HG03280 (cell line): ENCODE measurements around the gene LRRK2.
A peak's percentile ranks its signal among the peaks of the same experiment; 100 is the strongest.
"Not testable (repeated sequence)": the region's sequence is repeated elsewhere in the genome, so short reads cannot be mapped to it uniquely, and the experiment has no call there.

Experiments
- ATAC-seq: cut with Tn5 transposase; IDR thresholded peaks from one replicate; pipeline ENCODE4 v1.9.1; 2021; ENCODE audit warnings: mild to moderate bottlenecking, moderate library complexity; ENCODE audit not compliant: unreplicated experiment

Gene LRRK2

DNA sequence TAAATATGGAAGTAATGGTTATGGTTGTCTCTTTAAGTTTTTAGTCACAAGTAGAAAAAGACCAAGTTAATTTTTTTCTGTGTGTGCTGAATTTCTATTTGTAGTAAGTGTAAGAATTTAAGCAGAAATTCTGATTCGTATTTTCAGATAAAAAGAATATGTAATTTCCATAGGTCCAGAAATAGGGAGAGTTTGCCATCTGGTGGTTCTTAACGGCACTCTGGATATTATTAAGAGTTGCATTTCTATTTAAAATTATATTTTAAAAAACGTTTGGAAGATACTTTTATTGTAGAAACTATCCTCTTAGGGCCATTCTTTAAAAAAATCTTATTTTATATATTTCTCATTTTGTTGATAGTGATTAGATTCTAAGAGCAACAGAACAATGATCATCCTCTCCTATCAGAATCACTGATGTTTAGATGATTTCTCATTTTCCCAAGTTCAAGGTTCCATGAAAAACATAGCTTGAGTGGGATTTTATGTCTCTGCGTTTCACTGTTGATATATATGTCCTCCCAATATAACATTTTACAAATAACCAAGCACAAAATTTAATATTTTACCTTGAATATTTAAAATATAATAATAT, 88.3 kb downstream of the LRRK2 start:
- ATAC-seq, result no peak

DNA sequence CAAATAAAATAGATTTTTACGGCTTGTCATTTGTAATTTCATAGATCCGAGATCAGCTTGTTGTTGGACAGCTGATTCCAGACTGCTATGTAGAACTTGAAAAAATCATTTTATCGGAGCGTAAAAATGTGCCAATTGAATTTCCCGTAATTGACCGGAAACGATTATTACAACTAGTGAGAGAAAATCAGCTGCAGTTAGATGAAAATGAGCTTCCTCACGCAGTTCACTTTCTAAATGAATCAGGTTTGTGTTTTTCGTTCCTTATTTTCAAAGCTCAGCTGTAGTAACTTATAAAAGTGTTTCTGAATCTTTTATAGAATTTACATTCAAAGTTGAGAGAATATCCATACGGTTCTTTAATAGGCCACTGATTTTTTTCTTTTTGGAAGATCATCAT, 89.1 kb downstream of the LRRK2 start:
- ATAC-seq, result peak; percentile 60

DNA sequence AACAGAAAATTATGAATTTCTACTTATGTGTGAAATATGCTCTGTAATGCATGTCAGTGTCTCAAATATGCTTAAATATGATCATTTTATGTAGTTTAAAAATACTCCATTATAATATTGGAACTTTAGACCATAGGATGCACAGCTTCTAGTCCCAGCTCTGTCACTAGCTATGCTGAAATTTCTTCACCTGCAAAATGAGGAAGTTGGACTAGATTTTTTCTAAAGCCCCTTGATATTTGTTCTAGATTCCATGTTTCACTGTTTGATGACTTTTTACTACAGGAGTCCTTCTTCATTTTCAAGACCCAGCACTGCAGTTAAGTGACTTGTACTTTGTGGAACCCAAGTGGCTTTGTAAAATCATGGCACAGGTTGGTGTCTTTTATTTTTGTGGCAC, 90.1 kb downstream of the LRRK2 start:
- peak; percentile 42 for ATAC-seq

DNA sequence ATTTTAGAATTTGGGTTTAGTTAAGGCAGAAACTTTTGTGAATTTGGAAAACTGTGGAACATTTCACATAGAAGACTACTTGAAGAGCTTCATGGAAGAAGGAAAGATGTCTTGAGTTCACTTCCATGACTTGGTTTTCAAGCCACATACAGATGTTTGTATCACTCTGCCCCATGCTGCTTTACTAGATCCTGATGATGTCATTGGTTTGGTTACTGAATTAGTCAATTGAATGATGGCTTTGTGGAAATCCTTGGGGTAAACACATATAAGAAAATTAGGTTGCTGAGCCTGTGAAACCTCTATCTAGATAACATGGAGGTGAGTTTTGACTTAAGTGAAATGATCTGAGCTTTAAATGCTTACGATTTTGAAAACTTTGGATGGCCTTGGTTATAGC, 90.6 kb downstream of the LRRK2 start:
- ATAC-seq, result no peak

DNA sequence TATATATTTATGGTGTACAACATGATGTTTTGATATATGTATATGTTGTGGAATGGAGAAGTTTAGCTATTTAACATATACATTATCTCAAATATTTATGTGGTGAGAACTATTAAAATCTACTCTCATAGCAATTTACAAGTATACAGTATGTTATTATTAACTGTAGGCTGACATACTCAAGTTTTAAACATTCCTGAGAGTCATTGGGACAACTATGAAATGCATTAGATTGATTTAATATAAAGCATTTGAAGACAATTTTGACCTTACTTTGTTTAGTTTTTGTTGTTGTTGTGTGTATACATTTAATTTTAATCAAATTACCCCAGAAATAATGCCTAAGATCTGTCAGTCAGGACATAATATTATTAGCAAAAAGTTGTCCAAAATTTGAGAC, 99.5 kb downstream of the LRRK2 start:
- no peak for ATAC-seq

DNA sequence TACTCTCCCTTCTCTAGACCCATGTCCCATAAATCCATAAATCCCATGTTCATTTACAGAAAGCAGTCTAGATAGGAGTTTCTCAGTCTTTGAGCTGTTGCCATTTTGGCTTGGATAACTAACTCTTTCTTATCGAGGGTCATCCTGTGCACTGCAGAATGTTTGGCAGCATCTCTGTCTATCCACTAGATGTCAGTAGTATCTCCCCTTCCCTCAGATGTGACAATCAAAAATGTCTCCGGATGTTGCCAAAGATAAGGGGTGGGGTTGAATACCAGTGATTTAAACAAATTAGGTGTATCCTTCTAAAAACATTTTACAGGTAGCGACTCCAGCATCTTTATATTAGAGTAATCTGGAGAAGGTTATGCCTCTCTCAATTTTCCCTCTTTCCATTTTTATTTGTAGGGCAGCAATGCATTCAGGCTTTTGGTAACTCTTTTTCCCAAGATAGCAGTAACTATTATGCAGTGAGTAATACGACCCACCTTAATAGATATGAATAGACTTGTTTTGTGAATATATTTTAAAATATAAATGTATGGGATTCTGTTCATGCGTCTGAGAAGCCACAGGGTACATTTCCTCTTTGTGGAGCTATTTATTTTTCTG, 100.7 kb downstream of the LRRK2 start:
- peak; percentile 94 for ATAC-seq

DNA sequence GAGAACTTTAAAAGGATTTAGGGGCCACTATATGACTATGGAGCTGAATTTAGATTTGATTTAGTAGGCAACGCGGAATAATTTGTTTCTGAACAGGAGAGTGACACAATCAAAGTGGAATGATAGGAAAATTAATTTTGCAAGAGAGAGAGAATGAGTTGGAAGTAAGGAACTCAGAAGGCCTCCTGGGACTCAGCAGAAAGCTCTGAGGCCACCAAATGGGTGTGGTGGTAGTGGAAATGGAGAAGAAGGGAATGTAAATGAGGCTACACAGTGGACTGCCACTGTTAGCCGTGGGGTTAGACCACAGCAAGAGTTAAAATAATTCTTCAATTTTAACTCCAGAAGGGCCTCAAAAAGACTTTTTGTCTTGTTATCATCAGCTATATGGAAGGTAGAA, 102.7 kb downstream of the LRRK2 start:
- no peak for ATAC-seq

DNA sequence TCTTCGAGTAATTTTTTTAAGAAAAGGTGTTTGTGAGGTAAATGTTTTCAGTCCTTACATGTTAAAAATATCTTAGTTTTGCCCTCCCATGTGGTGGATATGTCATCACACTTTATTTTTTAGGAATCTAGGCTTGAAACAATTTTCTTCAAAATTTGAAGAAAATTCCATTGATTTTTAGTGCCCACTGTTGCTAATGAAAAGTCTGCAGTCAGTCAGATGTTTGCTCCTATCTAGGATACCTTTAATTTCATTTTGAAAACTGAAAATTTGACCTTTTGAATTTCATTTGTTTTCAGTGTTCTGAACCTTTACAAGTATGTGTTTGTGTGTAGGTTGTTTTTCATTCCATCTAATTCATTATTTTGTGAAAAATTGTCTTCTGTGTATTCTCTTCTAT, 105.4 kb downstream of the LRRK2 start:
- no peak for ATAC-seq

DNA sequence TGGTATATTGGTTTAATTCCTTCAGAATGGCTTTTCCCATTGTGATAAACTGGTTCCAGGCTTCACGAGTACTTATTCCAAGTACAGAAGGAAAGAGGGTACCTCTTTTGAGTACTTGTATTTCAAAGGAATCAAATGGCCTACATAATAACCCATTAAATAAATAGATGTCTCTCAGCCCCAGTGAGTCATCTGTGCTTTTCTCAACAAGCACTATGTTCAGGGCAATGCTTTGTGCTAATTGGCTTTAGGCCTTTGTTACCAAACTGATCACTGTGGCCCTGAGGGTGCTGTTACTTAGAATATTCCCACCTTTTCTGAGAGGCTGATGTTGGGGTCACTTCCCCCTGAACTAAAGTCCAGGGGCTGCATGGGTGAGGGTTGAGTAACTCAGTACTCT, 107.1 kb downstream of the LRRK2 start:
- no peak for ATAC-seq

DNA sequence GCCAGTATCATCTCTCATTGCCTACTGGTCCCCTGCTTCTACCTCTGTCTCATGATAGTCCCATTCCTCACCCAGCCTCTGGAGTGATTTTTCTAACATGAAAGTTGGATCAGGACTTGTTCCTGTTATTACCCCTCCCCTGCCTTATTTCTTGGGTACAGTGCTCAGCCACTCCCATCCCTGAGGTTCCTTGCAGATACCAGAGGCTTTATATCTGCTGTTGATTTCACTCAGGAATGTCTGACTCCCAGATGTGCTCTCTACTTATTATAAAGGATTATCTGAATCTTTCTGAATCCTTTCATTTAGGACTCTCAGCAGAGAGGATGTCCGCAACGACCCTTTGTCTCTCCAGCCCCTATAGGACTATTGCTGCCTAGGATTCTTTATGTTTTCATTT, 111.2 kb downstream of the LRRK2 start:
- no peak for ATAC-seq

DNA sequence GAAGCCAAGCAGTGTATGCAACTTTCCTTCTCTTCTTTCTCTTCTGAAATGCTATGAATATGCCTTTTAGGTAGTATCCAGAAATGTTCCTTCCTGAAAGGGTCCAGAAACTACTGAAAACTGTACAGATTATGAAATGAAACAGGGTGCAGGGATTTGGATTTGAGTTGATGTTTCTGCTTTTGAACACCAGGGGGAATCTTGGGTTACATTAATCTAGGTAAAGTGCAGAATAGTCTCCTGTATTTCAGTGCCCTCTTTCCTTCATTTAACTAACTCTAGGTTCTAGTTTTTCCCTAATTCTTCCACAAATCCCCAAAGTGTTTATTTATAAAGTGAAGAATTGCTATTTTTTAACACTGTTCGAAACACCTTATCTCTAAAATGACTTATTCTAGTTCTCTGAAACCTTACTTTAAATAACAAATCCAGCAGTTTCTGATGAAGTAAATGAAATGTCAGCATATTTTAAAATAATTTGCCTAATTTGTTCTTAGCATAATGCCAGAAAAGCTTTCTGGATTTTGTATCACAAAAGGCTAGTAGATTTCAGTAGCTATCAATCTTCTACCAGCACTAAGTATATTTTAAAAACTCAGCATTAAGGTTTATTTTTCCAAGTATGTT, 111.9 kb downstream of the LRRK2 start:
- peak; percentile 57 for ATAC-seq

DNA sequence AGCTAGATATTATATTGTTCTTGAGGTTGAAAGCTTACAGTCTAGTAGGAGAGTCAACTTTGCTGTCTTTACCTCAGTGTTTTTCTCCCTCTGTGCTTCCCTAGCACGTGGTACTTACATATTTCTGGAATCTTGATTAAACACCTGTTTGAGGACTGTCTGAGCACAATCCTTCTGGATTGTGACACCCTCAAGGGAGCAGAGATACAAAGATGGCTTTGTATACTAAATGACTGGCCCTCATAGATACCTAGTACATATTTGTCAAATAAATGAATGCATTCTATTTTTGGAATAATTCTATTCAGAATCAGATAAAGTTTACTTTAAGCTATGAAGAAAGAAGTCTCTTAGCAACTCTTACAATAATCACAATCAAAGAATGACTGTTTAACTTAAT, 113.3 kb downstream of the LRRK2 start:
- ATAC-seq, result no peak

DNA sequence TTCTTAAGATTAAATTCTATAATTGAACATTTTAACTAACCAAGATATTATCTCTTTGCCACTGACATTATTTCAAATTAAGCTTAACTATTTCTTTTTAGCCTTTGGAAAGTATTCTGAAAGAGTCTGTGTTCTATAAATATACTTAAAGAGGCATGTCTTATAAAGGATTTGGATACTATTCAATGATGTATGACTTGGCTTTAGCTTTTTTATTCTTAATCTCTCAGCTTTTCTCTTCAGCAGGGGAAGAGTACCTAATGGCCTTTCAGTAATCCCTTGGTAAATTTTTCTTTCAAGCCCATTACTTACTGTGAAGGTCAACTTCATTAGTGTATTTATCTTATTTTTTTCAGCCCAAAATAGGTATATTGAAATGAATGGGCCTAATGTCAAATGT, 113.8 kb downstream of the LRRK2 start:
- ATAC-seq, result no peak

DNA sequence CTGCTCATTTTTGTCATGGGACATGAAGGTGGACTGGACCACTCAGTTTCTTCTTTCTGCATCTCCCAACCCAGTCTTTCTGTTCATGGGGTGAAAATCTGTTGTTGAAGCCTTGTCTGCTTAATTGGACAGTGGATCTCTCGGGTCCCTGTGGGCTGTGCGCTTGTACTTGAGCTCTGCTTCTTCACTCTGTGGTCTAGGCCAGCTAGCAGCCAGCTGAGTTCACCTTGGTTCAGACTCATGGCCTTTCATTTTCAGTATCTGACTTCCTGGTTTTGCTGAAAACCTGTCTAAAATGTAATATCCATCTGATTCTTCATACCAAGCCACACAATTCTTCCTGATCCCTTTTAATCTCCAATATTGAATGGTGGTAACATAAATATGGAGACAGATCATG, 117.2 kb downstream of the LRRK2 start:
- no peak for ATAC-seq

DNA sequence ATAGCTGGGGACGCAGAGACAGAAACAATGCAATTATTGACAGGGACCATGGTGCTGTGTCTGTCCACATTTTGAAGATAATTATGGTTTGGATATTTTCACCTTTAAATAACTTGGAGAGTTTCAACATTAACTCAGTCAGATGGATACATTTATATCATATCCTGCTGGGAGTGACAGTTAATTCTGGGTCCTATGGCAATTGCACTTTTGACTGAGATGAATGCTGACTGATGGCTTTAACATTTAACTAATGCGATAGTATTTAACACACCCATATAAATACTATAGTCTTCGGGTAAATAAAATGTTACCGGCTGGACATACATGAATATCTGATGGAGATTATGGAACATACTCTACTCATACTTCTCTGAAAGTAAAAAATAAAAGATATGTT, 118.3 kb downstream of the LRRK2 start:
- ATAC-seq, result no peak

DNA sequence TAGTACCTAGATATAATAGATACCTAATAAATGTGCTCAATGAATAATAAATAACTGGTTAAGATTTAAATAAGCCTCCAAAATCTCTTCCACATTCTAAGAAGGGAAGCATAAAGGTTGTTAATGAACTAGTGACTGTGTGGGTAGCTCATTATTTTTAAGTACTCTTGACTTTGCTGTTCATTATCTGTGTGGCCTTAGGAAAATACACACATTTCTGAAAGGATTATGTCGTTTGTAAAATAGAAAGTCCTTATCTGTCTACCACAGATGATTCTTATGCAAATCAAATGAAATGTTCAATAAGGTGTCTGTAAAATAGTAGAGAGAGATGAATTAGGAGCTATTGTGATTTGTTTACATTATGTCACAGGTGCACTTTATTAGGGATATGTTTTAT, 119.5 kb downstream of the LRRK2 start:
- ATAC-seq, result no peak

DNA sequence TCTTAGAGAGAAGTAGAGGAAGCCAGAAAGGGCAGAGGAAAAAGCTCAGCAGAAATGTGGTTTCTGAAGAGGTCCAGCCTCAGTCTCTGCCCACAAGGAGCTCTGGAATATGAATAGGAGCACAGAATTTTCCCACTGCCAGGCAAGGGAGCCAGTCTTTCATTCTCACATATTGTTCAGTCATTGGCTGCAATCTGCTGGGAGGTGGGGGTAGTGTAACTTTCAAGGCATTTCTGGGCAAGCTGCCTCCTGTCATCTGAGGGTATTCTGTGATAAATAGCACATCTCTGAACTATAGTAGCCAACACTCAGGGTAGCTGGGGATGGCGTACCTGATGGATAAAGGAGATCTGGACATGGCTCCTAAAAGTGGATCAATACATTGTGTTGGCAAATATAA, 127.2 kb downstream of the LRRK2 start:
- no peak for ATAC-seq

DNA sequence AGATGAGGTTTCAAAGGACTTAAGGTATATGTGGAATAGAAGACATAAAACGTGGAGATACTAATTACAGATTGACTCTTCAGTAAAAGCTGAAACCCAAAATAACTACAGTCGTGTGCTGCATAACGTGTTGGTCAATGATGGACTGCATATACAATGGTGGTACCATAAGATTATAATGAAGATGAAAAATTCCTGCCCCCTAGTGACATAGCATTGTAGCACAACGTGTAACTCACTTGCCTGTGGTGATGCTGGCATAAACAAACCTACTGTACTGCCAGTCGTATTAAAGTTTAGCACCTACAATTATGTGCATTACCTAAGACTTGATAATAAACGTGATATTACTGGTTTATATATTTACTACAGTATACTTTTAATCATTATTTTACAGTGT, 150.3 kb downstream of the LRRK2 start:
- peak; percentile 54 for ATAC-seq

DNA sequence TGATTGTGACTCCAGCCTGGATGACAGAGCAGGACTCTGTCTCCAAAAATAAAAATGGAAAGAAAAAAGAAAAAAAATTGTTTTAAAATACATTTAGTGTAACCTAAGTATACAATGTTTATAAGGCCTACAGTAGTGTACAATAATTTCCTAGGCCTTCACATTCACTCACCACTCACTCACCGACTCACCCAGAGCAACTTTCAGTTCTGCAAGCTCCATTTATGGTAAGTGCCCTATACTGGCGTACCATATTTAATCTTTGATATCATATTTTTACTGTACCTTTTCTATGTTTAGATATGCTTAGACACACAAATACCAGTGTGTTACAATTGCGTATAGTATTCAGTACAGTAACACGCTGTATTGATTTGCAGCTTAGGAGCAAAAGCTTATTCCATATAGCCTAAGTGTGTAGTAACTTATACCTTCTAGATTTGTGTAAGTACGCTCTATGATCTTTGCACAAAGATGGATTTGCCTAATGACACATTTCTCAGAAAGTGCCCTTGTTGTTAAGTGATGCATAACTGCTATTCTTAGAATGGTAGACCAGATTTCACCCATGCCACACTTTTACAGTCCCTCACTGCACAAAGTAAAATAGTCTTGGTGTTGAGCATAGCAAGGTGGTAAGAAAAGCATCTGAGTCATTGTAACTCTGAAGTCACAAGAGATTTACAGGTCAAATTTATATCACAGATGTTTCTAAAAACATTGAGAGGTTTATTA, 151.9 kb downstream of the LRRK2 start:
- no peak for ATAC-seq

DNA sequence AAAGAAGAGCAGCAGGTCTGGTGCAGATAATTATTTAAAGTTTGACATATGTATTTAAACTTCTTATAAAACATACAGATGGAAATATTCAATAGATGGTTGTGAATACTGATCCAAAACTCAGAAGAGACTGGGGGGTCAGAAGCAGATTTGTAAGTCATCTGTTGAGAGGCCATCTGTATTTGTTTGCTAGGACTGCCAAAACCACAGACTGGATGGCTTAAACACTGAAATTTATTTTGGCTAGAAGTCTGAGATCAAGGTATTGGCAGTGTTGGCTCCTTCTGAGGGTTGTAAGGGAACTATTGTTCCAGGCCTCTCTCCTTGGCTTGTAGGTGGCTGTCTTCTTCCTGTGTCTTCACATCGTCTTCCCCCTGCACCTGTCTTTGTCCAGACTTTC, 153.9 kb downstream of the LRRK2 start:
- no peak for ATAC-seq

DNA sequence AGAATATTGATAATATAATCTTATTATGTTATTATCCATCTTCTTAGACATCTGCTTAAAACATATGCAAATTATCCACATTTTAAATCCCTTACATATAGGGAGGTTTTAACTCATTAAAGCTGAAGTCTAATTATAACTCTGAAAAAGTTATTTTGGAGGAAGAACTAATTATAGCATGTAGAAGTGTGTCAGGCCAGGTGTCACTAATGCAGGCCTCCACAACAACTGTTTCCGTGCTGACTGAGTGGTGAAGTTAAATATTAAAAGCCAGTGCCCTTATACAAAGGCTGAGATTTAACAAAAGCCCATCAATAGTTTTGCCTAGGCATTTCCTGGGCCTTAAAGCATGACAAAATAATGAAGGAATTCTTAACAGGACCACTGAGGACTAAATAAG, 157.4 kb downstream of the LRRK2 start:
- ATAC-seq, result no peak

DNA sequence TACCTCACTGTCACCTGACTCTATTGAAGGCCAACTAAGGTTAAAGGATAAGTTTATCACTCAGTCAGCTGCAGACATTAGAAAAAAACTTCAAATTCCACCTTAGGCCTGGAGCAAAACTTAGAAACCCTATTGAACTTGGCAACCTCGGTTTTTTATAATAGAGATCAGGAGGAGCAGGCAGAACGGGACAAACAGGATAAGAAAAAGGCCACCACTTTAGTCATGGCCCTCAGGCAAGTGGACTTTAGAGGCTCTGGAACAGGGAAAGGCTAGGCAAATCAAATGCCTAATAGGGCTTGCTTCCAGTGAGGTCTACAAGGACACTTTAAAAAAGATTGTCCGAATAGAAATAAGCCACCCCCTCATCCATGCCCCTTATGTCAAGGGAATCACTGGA, 162.5 kb downstream of the LRRK2 start:
- ATAC-seq, result not testable (repeated sequence)
